H1 (cell line): ENCODE data around the gene ETS1. TPM values are rescaled to one million over a fixed set of nuclear protein-coding genes. Genes with fewer than 3 reads are reported as not detected.

Source experiments
- CTCF ChIA-PET: fragments of 300-600 bp; sonication (Branson Sonifier 250); formaldehyde crosslinking; loops from one replicate; lab custom pipeline; 2021; ENCODE audit not compliant: partially characterized antibody; lab: Charles Lee
- POLR2A ChIA-PET: fragments of 300-600 bp; sonication (Branson Sonifier 250); formaldehyde crosslinking; loops from one replicate; lab custom pipeline; 2021; ENCODE audit warnings: inconsistent platforms; ENCODE audit not compliant: partially characterized antibody; lab: Charles Lee
- DNase-seq, 2 experiments: peaks; one replicate each; pipeline versions ENCODE4 v3.0.0 to v3.0.0-alpha.2; 2010 to 2022; ENCODE audit warnings: low spot score in 2 of 2, low read depth in 1 of 2, mixed read lengths in 1 of 2
- FAIRE-seq: peaks from 2 replicates; lab custom pipeline; 2011; peaks lifted over from hg19 to GRCh38; lab: Jason Lieb, UNC
- H2AFZ ChIP-seq: 2 replicates; pipeline ENCODE4 v1.8.1; 2012; ENCODE audit warnings: low read length, inconsistent platforms
- H2AK5ac ChIP-seq: 2 replicates; pipeline ENCODE4 v1.6.1; 2013; ENCODE audit warnings: low read depth, low read length
- H2BK120ac ChIP-seq: replicated peaks from 2 replicates; pipeline ENCODE3; 2013; ENCODE audit warnings: low read depth, low read length, inconsistent platforms
- H2BK12ac ChIP-seq: 2 replicates; pipeline ENCODE4 v1.6.1; 2013; ENCODE audit warnings: low read depth, low read length
- H2BK15ac ChIP-seq: 2 replicates; pipeline ENCODE4 v1.6.1; 2013; ENCODE audit warnings: low read length
- H2BK20ac ChIP-seq: 2 replicates; pipeline ENCODE4 v1.6.1; 2013; ENCODE audit warnings: low read length
- H2BK5ac ChIP-seq: 2 replicates; pipeline ENCODE4 v1.6.1; 2013; ENCODE audit warnings: low read depth, low read length
- H3K14ac ChIP-seq: 2 replicates; pipeline ENCODE4 v1.6.1; 2013; ENCODE audit warnings: inconsistent platforms; ENCODE audit not compliant: insufficient read length
- H3K18ac ChIP-seq: 2 replicates; pipeline ENCODE4 v1.6.1; 2013; ENCODE audit warnings: low read length; ENCODE audit errors: extremely low read depth
- H3K23ac ChIP-seq: 2 replicates; pipeline ENCODE4 v1.6.1; 2013; ENCODE audit warnings: inconsistent platforms; ENCODE audit not compliant: insufficient read length
- H3K23me2 ChIP-seq: 2 replicates; pipeline ENCODE4 v1.6.1; 2013; ENCODE audit warnings: low read depth, low read length
- H3K27ac ChIP-seq: 2 replicates; pipeline ENCODE4 v1.6.1; 2011; ENCODE audit warnings: low read depth, low read length, inconsistent platforms
- H3K27me3 ChIP-seq, 4 experiments: replicated peaks in 1 of 4; 1 replicate in 1 of 4; 2 replicates in 3 of 4; pipeline versions ENCODE4 v1.6.1 to v1.8.1; 2011 to 2013; ENCODE audit warnings: low read length in 3 of 4, mild to moderate bottlenecking in 3 of 4, inconsistent platforms in 2 of 4, mixed read lengths in 2 of 4, moderate library complexity in 1 of 4; ENCODE audit not compliant: control insufficient read depth in 3 of 4, insufficient read depth in 3 of 4; ENCODE audit errors: extremely low read depth in 1 of 4
- H3K36me3 ChIP-seq, 4 experiments: 2 replicates each; pipeline versions ENCODE4 v1.6.1 to v1.8.1; 2011 to 2013; ENCODE audit warnings: mild to moderate bottlenecking in 4 of 4, low read length in 3 of 4, moderate library complexity in 2 of 4, control low read depth in 1 of 4, inconsistent platforms in 1 of 4; ENCODE audit not compliant: insufficient read depth in 4 of 4, control insufficient read depth in 2 of 4
- H3K4ac ChIP-seq: replicated peaks from 2 replicates; pipeline ENCODE3; 2013; ENCODE audit warnings: low read length, low read depth, mixed read lengths, inconsistent platforms; ENCODE audit not compliant: insufficient read length
- H3K4me1 ChIP-seq, 4 experiments: replicated peaks in 1 of 4; 1 replicate in 1 of 4; 2 replicates in 3 of 4; pipeline versions ENCODE4 v1.6.1 to v1.8.1; 2011 to 2013; ENCODE audit warnings: low read length in 3 of 4, inconsistent platforms in 2 of 4, mixed read lengths in 1 of 4; ENCODE audit not compliant: insufficient read depth in 4 of 4, control insufficient read depth in 3 of 4
- H3K4me2 ChIP-seq, 2 experiments: 2 replicates each; pipeline versions ENCODE4 v1.6.1 to v1.8.1; 2011 to 2013; ENCODE audit warnings: low read depth in 2 of 2, low read length in 2 of 2, control low read depth in 1 of 2, inconsistent platforms in 1 of 2, mild to moderate bottlenecking in 1 of 2; ENCODE audit not compliant: insufficient read depth in 1 of 2
- H3K4me3 ChIP-seq, 4 experiments: fragments of 200-600, 300-600 bp in 1 of 4; sonication (generic), shearing (Covaris generic), sonication (Bioruptor Twin) in 1 of 4; 2 replicates each; pipeline versions ENCODE4 v1.5.1 to v1.8.1; 2011 to 2016; ENCODE audit warnings: low read length in 4 of 4, low read depth in 3 of 4, control low read depth in 2 of 4, inconsistent platforms in 2 of 4, mild to moderate bottlenecking in 2 of 4, mixed read lengths in 1 of 4, moderate library complexity in 1 of 4; ENCODE audit not compliant: insufficient read depth in 2 of 4; ENCODE audit errors: extremely low read depth in 1 of 4
- H3K56ac ChIP-seq: replicated peaks from 2 replicates; pipeline ENCODE3; 2013; ENCODE audit warnings: low read depth, mild to moderate bottlenecking, mixed read lengths, low read length, inconsistent platforms; ENCODE audit not compliant: insufficient read length
- H3K79me1 ChIP-seq: 2 replicates; pipeline ENCODE4 v1.6.1; 2013; ENCODE audit warnings: low read depth, low read length, control low read depth
- H3K79me2 ChIP-seq, 2 experiments: 2 replicates each; pipeline versions ENCODE4 v1.6.1 to v1.8.1; 2012 to 2013; ENCODE audit warnings: low read length in 2 of 2, mild to moderate bottlenecking in 2 of 2, inconsistent platforms in 1 of 2; ENCODE audit not compliant: insufficient read depth in 2 of 2, control insufficient read depth in 1 of 2
- H3K9ac ChIP-seq, 4 experiments: replicated peaks in 1 of 4; 1 replicate in 1 of 4; 2 replicates in 3 of 4; pipeline versions ENCODE4 v1.6.1 to v1.8.1; 2011 to 2013; ENCODE audit warnings: low read depth in 3 of 4, low read length in 3 of 4, control low read depth in 2 of 4, mild to moderate bottlenecking in 2 of 4, moderate library complexity in 2 of 4, inconsistent platforms in 1 of 4; ENCODE audit errors: extremely low read depth in 1 of 4
- H3K9me3 ChIP-seq, 2 experiments: 2 replicates each; pipeline versions ENCODE4 v1.6.1 to v1.8.1; 2012 to 2013; ENCODE audit warnings: mild to moderate bottlenecking in 2 of 2, moderate library complexity in 2 of 2, control low read depth in 1 of 2, inconsistent platforms in 1 of 2, low read depth in 1 of 2, low read length in 1 of 2, mixed read lengths in 1 of 2; ENCODE audit not compliant: insufficient read depth in 2 of 2
- H4K20me1 ChIP-seq, 2 experiments: replicated peaks in 1 of 2; 2 replicates each; pipeline versions ENCODE3 to v1.8.1; 2011 to 2013; ENCODE audit warnings: inconsistent platforms in 2 of 2, low read length in 2 of 2, mild to moderate bottlenecking in 1 of 2; ENCODE audit not compliant: insufficient read depth in 2 of 2, control insufficient read depth in 1 of 2
- H4K5ac ChIP-seq: 2 replicates; pipeline ENCODE4 v1.6.1; 2013; ENCODE audit warnings: low read length, low read depth, mixed read lengths, inconsistent platforms; ENCODE audit not compliant: insufficient read length
- H4K8ac ChIP-seq: 2 replicates; pipeline ENCODE4 v1.8.0; 2013; ENCODE audit warnings: mild to moderate bottlenecking, moderate library complexity, low read length, inconsistent platforms; ENCODE audit not compliant: insufficient read depth; ENCODE audit errors: extremely low read depth
- H4K91ac ChIP-seq: replicated peaks from 2 replicates; pipeline ENCODE3; 2013; ENCODE audit warnings: low read length, mixed read lengths, inconsistent platforms; ENCODE audit not compliant: insufficient read length
- CBX5 ChIP-seq: fragments of 300-800, 300-1000 bp; sonication (generic); IDR thresholded peaks from 2 replicates; pipeline ENCODE4 v1.7.1; 2016; ENCODE audit warnings: antibody characterized with exemption, low read length, low read depth
- EZH2 ChIP-seq: fragments of 200-600 bp; sonication (generic); IDR thresholded peaks from 2 replicates; pipeline ENCODE4 v1.7.1; 2012; ENCODE audit warnings: low read depth, mild to moderate bottlenecking, moderate library complexity, low read length, inconsistent platforms; ENCODE audit not compliant: severe bottlenecking
- SP4 ChIP-seq: IDR thresholded peaks from 2 replicates; pipeline ENCODE4 v1.6.1; 2012; ENCODE audit warnings: low read length, inconsistent platforms
- WGBS, 2 experiments: shearing (Covaris generic) in 1 of 2; methylation state at CpG; one replicate each; pipeline versions ENCODE4 v1.1.6 to v1.1.7; 2013 to 2015; ENCODE audit warnings: low lambda C conversion rate in 2 of 2, mixed read lengths in 2 of 2, inconsistent platforms in 1 of 2, low coverage in 1 of 2, missing lambda C conversion rate in 1 of 2; ENCODE audit not compliant: insufficient replicate concordance in 2 of 2, insufficient coverage in 1 of 2, insufficient read length in 1 of 2; ENCODE audit errors: extremely low coverage in 1 of 2, missing lambda C conversion rate in 1 of 2; 5-methylcytosine and 5-hydroxymethylcytosine counted together
- polyA plus RNA-seq, 7 experiments: library from polyadenylated mRNA; depleted of rRNA in 3 of 7; stranded (reverse) in 5 of 7; unstranded in 2 of 7; fragments of >200 nt in 5 of 7; fragments of 200-250 nt in 2 of 7; gene quantifications; 1 replicate in 5 of 7; 2 replicates in 1 of 7; 4 replicates in 1 of 7; pipeline versions ENCODE4 v1.2.1 to v1.2.3, GENCODE V29; 2011 to 2013; ENCODE audit warnings: missing spikeins in 2 of 7, mixed read lengths in 2 of 7
- total RNA-seq: library from RNA; stranded (reverse); fragmentation: NEBNext Ultra II Directional; extraction: Animal tissue kit (Norgen Biotek cat#: 25700); gene quantifications from 2 replicates; pipeline ENCODE4 v1.2.1, GENCODE V29; 2021
- TF ChIP-seq, protein P1 (sequence below): IDR thresholded peaks from 2 replicates; pipeline ENCODE4 v1.6.1; 2012; ENCODE audit warnings: inconsistent platforms

ETS1 gene
- total and polyA plus RNA-seq, 2 of the 8 experiments (the other 6 are each of a cell fraction or from before 2014, with no cell fraction given), result 10.0 to 35.3 TPM

DNA sequence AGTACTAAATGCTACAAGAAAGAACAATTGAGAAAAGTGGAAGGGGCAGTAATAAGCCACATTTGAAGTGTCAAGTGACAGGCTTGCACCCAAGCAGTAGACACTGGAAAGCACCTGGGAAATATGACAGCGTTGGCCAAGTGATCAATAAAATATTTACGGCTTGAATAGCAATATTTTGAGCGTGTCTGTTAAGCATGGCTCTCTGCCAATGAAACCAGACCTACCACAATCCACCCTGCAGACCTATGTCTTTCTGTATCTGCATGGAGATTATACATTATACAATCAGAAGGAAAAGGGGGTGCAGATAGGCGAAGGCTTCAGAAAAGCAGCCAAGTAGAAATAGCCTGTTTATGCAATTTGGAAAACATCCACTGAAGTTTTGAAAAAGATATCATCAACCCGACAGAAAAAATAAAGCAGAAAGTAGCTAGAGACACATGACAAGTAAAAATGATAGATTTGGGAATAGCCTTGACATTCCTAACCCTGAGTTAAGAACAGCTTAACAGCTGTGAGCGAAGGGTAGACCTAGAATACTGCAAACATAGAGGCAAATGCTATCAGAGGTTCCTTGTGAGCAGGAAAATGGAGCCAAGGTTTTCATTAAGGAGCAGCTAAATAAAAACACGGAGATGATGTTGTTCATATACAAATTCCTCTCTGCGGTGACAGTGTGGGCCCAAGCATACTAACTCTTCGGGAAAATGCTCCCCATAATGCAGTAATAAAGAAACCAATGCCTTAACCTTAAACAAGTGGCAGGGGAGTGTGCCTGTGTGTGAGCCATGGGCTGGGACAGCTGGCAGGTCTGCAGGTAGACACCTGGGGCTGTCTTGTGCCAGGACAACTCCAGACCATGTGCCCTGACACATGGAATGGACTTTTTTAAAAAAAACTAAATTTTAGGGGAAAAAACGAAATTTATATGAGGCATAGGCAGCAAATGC lies 71.3 kb downstream of the ETS1 start:
- H3K4me3 ChIP-seq, result no peak overlapping the region
- no peak overlapping the region for H3K14ac ChIP-seq
- ChIA-PET POLR2A (no interaction called here), CTCF (interaction anchor here (1.0 to 1.7 kb wide), 4 partner anchors 8 to 232 kb away, joined by 3 to 5 read pairs (median 4); no protein-coding TSS in a partner anchor)
- H3K56ac ChIP-seq, result no peak overlapping the region
- H3K27me3 ChIP-seq, result peaks cover 0 to 10% (median 6%) of the 10 kb centered on the region in 4 experiments; a peak in 6 of 7 replicates
- H3K79me2 ChIP-seq, result peaks cover 0 to 7% of the 10 kb centered on the region in 2 experiments; a peak in 1 of 4 replicates
- no peak overlapping the region for H4K8ac ChIP-seq
- no peak overlapping the region for H3K18ac ChIP-seq
- no peak overlapping the region for H2BK12ac ChIP-seq
- DNase-seq (no peak), FAIRE-seq (no peak)
- no peak overlapping the region for H3K23ac ChIP-seq
- no peak overlapping the region for H3K27ac ChIP-seq
- no peak overlapping the region for H3K4ac ChIP-seq
- H4K20me1 ChIP-seq, result peaks cover 1 to 2% of the 10 kb centered on the region in 2 experiments
- H3K9ac ChIP-seq, result no peak overlapping the region
- H4K5ac ChIP-seq, result no peak overlapping the region
- no peaks in the 10 kb centered on the region for H3K4me1 ChIP-seq
- H3K4me2 ChIP-seq, result no peak overlapping the region
- WGBS, 2 experiments, result 86% methylated on average over 10 of the region's 10 CpGs; no CpG with 5 or more reads in 1 of the 2 experiments
- no peak overlapping the region for H4K91ac ChIP-seq
- H2BK5ac ChIP-seq, result no peak overlapping the region
- H2AFZ ChIP-seq, result no peak overlapping the region
- H3K9me3 ChIP-seq, result no peaks in the 10 kb centered on the region
- no peak overlapping the region for H2BK15ac ChIP-seq
- no peak overlapping the region for H2BK120ac ChIP-seq
- H3K36me3 ChIP-seq, result no peaks in the 10 kb centered on the region
- no peak overlapping the region for H2AK5ac ChIP-seq
- no peak overlapping the region for H2BK20ac ChIP-seq
- no peaks in the 10 kb centered on the region; the same call in 1 of the 2 replicates for H3K79me1 ChIP-seq
- no peaks in the 10 kb centered on the region for H3K23me2 ChIP-seq
- TF ChIP-seq EZH2, result no peak
- TF ChIP-seq, protein P1, sequence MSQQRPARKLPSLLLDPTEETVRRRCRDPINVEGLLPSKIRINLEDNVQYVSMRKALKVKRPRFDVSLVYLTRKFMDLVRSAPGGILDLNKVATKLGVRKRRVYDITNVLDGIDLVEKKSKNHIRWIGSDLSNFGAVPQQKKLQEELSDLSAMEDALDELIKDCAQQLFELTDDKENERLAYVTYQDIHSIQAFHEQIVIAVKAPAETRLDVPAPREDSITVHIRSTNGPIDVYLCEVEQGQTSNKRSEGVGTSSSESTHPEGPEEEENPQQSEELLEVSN, result no peak
- no peak for TF ChIP-seq CBX5
- no peak for TF ChIP-seq SP4
